Breast epithelium (tissue), 3 donors: ENCODE results near the gene BARX2.

ENCODE experiments used
- CTCF ChIP-seq, 3 donors: fragments of 450-650 bp; IDR thresholded peaks; one replicate each; pipeline ENCODE4 v1.5.1; 2016 to 2017; ENCODE audit warnings: antibody characterized with exemption in 3 of 3, mild to moderate bottlenecking in 3 of 3, moderate library complexity in 3 of 3
- POLR2A ChIP-seq: fragments of 450-650 bp; IDR thresholded peaks from one replicate; pipeline ENCODE4 v1.6.1; 2016; ENCODE audit warnings: antibody characterized with exemption, mild to moderate bottlenecking, moderate library complexity

DNA sequence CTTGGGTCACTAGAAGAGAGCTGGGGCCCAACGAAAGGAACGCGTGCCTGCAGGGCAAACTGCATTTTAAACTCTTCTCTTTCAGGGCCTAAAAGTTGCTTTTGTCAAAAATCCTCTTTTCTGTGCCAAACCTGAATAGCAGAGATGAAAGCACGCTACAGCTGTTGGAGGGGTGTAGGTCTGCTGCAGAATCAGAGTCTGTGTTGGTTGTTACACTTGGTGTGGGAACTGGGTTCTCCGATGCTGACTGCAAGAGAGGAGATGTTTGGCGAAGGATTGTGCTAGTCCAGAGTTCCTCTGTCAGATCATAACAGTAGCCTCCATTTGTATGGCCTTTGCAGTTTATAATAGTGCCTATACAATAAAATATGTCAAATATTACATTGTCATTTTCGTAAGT lies 41.8 kb downstream of the BARX2 start:
- no peak for TF ChIP-seq CTCF (IDR thresholded peaks at IDR 0.05)
- TF ChIP-seq POLR2A = no peak
